ENCODE data around the gene DCUN1D4.
A peak's percentile ranks its signal among the peaks of the same experiment; 100 is the strongest.

The DCUN1D4 gene

DNA sequence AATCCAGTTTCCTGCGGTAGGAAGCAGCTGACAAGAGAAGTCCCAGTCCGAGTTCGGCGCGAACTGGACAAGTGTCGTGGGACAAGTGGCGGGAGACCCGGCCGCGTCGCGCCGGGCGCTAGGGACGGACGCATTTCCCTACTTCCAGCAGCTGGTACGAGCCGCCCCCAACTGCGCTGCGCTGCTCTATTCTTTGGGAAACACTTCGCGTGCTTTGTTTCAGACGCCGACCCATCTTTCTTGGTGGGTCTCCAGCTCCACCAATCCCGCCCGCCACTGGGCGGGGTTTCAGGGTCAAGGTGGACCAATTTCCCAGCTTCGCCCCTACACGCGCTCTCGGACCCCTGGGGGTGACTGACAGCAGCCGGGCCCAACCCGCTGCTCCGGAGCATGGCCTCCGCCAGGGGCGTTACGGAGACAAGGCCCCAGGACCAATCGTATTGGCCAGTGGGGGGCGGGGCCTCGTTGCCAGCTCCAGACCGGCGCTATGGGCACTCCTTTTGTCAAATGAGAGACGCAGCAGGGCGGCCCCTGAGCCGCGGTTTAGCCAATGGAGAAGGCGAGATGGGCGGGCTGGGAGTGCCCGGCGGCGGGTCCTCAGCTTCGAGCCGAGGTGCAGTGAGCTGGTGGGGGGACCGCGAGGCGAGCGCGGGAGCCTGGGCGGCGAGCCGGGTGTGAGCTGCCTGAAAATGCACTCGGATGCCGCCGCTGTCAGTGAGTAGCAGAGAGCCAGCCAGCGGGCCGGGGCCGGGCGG is at the start of gene DCUN1D4:
Gene DCUN1D4 (plus strand): TSS at position 600 of the 755 bp plus-strand sequence. CDS start 90 bp downstream, at position 690.
- no peaks in the 10 kb centered on the region for H3K27me3 ChIP-seq (ENCODE audit: insufficient read depth, low read depth)
- H3K79me2 ChIP-seq (ENCODE audit: insufficient read depth, low read depth), result peaks cover 39% of the 10 kb centered on the region
- H3K4me3 ChIP-seq (IDR thresholded peaks at IDR 0.05; ENCODE audit: insufficient read depth, low read depth, low read length), result peak within 1 kb of the TSS; percentile 45
- H3K9ac ChIP-seq, result peak within 1 kb of the TSS; percentile 63
- H3K4me2 ChIP-seq, result peak within 1 kb of the TSS; percentile 88
- no peaks in the 10 kb centered on the region for H4K20me1 ChIP-seq (ENCODE audit: insufficient read depth)
- H3K27ac ChIP-seq, result peak within 1 kb of the TSS; percentile 72
- TF ChIP-seq, protein P1, sequence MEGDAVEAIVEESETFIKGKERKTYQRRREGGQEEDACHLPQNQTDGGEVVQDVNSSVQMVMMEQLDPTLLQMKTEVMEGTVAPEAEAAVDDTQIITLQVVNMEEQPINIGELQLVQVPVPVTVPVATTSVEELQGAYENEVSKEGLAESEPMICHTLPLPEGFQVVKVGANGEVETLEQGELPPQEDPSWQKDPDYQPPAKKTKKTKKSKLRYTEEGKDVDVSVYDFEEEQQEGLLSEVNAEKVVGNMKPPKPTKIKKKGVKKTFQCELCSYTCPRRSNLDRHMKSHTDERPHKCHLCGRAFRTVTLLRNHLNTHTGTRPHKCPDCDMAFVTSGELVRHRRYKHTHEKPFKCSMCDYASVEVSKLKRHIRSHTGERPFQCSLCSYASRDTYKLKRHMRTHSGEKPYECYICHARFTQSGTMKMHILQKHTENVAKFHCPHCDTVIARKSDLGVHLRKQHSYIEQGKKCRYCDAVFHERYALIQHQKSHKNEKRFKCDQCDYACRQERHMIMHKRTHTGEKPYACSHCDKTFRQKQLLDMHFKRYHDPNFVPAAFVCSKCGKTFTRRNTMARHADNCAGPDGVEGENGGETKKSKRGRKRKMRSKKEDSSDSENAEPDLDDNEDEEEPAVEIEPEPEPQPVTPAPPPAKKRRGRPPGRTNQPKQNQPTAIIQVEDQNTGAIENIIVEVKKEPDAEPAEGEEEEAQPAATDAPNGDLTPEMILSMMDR (conservative IDR thresholded peaks at IDR 0.05; ENCODE audit: low read depth, low read length), result peak; percentile 34; the same call in 1 of the 2 replicates
- H2AFZ ChIP-seq (ENCODE audit: low read depth), result peak within 1 kb of the TSS; percentile 96
- peaks cover 20% of the 10 kb centered on the region for H3K4me1 ChIP-seq (ENCODE audit: low read depth, poor library complexity, severe bottlenecking)
- no peaks in the 10 kb centered on the region for H3K36me3 ChIP-seq (ENCODE audit: insufficient read depth)

- Histone ChIP-seq H3K4me3 (IDR thresholded peaks at IDR 0.05; ENCODE audit: insufficient read depth, low read depth, low read length) (no peak overlapping the region), H3K9ac (no peak overlapping the region), H3K27me3 (ENCODE audit: insufficient read depth, low read depth) (no peaks in the 10 kb centered on the region), H3K27ac (no peak overlapping the region), H3K4me2 (no peak overlapping the region), H2AFZ (ENCODE audit: low read depth) (no peak overlapping the region), H3K79me2 (ENCODE audit: insufficient read depth, low read depth) (no peaks in the 10 kb centered on the region), H3K4me1 (ENCODE audit: low read depth, poor library complexity, severe bottlenecking) (no peaks in the 10 kb centered on the region), H3K36me3 (ENCODE audit: insufficient read depth) (no peaks in the 10 kb centered on the region), H4K20me1 (ENCODE audit: insufficient read depth) (no peaks in the 10 kb centered on the region)
- TF ChIP-seq, protein P1 (conservative IDR thresholded peaks at IDR 0.05; ENCODE audit: low read depth, low read length), result no peak
Observed at GRCh38 chr4:51820443-51821234, 22.3 kb upstream of the DCUN1D4 start.

- Histone ChIP-seq H3K27ac (no peak overlapping the region), H3K79me2 (ENCODE audit: insufficient read depth, low read depth) (no peaks in the 10 kb centered on the region), H3K27me3 (ENCODE audit: insufficient read depth, low read depth) (no peaks in the 10 kb centered on the region), H2AFZ (ENCODE audit: low read depth) (no peak overlapping the region), H3K4me2 (no peak overlapping the region), H3K4me1 (ENCODE audit: low read depth, poor library complexity, severe bottlenecking) (no peaks in the 10 kb centered on the region), H3K36me3 (ENCODE audit: insufficient read depth) (no peaks in the 10 kb centered on the region; the same call in 1 of the 2 replicates), H4K20me1 (ENCODE audit: insufficient read depth) (no peaks in the 10 kb centered on the region), H3K4me3 (IDR thresholded peaks at IDR 0.05; ENCODE audit: insufficient read depth, low read depth, low read length) (no peak overlapping the region), H3K9ac (no peak overlapping the region)
- TF ChIP-seq, protein P1 (conservative IDR thresholded peaks at IDR 0.05; ENCODE audit: low read depth, low read length), result no peak
Observed at GRCh38 chr4:51825341-51825740, 17.6 kb upstream of the DCUN1D4 start.

DNA sequence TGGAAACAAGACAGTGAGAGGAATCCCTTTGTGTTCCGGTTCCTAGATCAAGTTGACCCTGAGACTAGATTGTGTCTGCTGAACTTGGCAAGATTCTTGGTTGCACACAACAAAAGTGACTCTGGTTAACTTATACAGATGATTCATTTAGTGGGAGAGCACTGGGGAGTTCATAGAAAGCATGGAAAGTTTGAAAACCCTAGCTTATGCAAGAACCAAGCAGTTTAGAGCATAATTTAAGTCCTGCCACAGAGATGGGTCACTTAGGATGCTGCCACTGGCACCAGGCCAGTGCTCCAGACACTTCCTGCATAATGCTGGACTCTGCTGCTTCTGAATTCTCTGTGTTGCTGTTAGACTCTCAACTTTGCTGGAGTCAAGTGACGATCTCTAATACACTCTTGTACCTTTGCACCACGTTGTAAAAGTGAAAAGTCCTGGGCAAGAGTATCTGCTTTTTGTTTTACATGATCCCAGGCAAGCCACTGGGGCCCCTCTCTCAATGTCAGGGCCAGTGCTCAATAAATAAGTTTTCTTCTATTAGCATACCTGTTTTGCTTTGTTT is 12.7 kb upstream of the DCUN1D4 start:
- H3K4me3 ChIP-seq (IDR thresholded peaks at IDR 0.05; ENCODE audit: insufficient read depth, low read depth, low read length), result no peak overlapping the region
- no peaks in the 10 kb centered on the region for H3K79me2 ChIP-seq (ENCODE audit: insufficient read depth, low read depth)
- no peak overlapping the region for H2AFZ ChIP-seq (ENCODE audit: low read depth)
- H3K4me2 ChIP-seq, result no peak overlapping the region
- TF ChIP-seq, protein P1 (conservative IDR thresholded peaks at IDR 0.05; ENCODE audit: low read depth, low read length), result no peak
- no peak overlapping the region for H3K9ac ChIP-seq
- H3K4me1 ChIP-seq (ENCODE audit: low read depth, poor library complexity, severe bottlenecking), result no peaks in the 10 kb centered on the region
- H3K36me3 ChIP-seq (ENCODE audit: insufficient read depth), result no peaks in the 10 kb centered on the region; the same call in 1 of the 2 replicates
- no peak overlapping the region for H3K27ac ChIP-seq
- H4K20me1 ChIP-seq (ENCODE audit: insufficient read depth), result no peaks in the 10 kb centered on the region
- H3K27me3 ChIP-seq (ENCODE audit: insufficient read depth, low read depth), result no peaks in the 10 kb centered on the region
